Adrenal gland (tissue), 5 donors: ENCODE results near the gene NLRC5.

Experiments
- CTCF ChIP-seq, 6 experiments: fragments of 450-650 bp in 4 of 6; fragments of 200-600 bp in 2 of 6; sonication (generic) in 1 of 6; IDR thresholded peaks; 1 replicate in 5 of 6; 2 replicates in 1 of 6; pipeline versions ENCODE4 v1.5.1 to v1.8.0; 2016 to 2021; ENCODE audit warnings: antibody characterized with exemption in 6 of 6, mild to moderate bottlenecking in 2 of 6, moderate library complexity in 1 of 6
- POLR2A ChIP-seq, 2 donors: fragments of 450-650 bp; IDR thresholded peaks; one replicate each; pipeline ENCODE4 v1.6.1; 2017; ENCODE audit warnings: antibody characterized with exemption in 2 of 2, mild to moderate bottlenecking in 2 of 2, moderate library complexity in 1 of 2
- donor health status: DM: no; HTN: no; CAD: no.

- TF ChIP-seq CTCF (IDR thresholded peaks at IDR 0.05) (no peak), POLR2A (IDR thresholded peaks at IDR 0.05) (no peak)
Observed at GRCh38 chr16:57093666-57094564, 104.6 kb downstream of the NLRC5 start.
